NT2/D1 (cell line): Measurements from ENCODE around the gene KCNN3.

Experiments
- SUZ12 ChIP-seq: IDR thresholded peaks from 2 replicates; pipeline ENCODE4 v1.6.1; 2011; ENCODE audit not compliant: insufficient read length, insufficient read depth; ENCODE audit errors: extremely low read depth
- YY1 ChIP-seq: IDR thresholded peaks from 2 replicates; pipeline ENCODE4 v1.6.1; 2011; ENCODE audit not compliant: insufficient read length, insufficient read depth
- ZNF274 ChIP-seq: IDR thresholded peaks from 2 replicates; pipeline ENCODE4 v1.6.1; 2011; ENCODE audit warnings: mild to moderate bottlenecking, low read depth, low read length

GRCh38 chr1:154698320-154699096 is 171.6 kb downstream of the KCNN3 start:
- TF ChIP-seq YY1 (no peak), SUZ12 (no peak), ZNF274 (no peak)
